HG02610 (cell line): ENCODE results near the gene TRPM3.

Experiments
- ATAC-seq: cut with Tn5 transposase; IDR thresholded peaks from one replicate; pipeline ENCODE4 v1.9.1; 2021; ENCODE audit warnings: mild to moderate bottlenecking, moderate library complexity; ENCODE audit not compliant: unreplicated experiment

Gene TRPM3

GRCh38 chr9:71121275-71122021, at the start of gene TRPM3:
Gene TRPM3 (minus strand): TSS chr9:71121621. CDS start chr9:71121354, 267 bp downstream.
- ATAC-seq = no peak

- ATAC-seq = no peak
Observed at GRCh38 chr9:71168418-71168817, 47.0 kb upstream of the TRPM3 start.

- ATAC-seq = no peak
Observed at GRCh38 chr9:71162126-71162525, 40.7 kb upstream of the TRPM3 start.

GRCh38 chr9:71157731-71158130, 36.3 kb upstream of the TRPM3 start:
- ATAC-seq = no peak

GRCh38 chr9:71147368-71147767, 25.9 kb upstream of the TRPM3 start:
- ATAC-seq = no peak

GRCh38 chr9:71146511-71146910, 25.1 kb upstream of the TRPM3 start:
- ATAC-seq = no peak

- ATAC-seq = no peak
Observed at GRCh38 chr9:71145179-71145578, 23.8 kb upstream of the TRPM3 start.

GRCh38 chr9:71144495-71144894, 23.1 kb upstream of the TRPM3 start:
- ATAC-seq = no peak

- ATAC-seq = no peak
Observed at GRCh38 chr9:71136696-71137095, 15.3 kb upstream of the TRPM3 start.

GRCh38 chr9:71131145-71131544, 9.7 kb upstream of the TRPM3 start:
- no peak for ATAC-seq

GRCh38 chr9:71130521-71130920, 9.1 kb upstream of the TRPM3 start:
- no peak for ATAC-seq

- no peak for ATAC-seq
Observed at GRCh38 chr9:71128796-71129195, 7.4 kb upstream of the TRPM3 start.

- ATAC-seq = no peak
Observed at GRCh38 chr9:71127301-71127700, 5.9 kb upstream of the TRPM3 start.

GRCh38 chr9:71122421-71122820, 1.0 kb upstream of the TRPM3 start:
- ATAC-seq = no peak

GRCh38 chr9:71122022-71122275, 528 bp upstream of the TRPM3 start:
- ATAC-seq = no peak

- no peak for ATAC-seq
Observed at GRCh38 chr9:71120501-71121247, 747 bp downstream of the TRPM3 start.

GRCh38 chr9:71119746-71120145, 1.7 kb downstream of the TRPM3 start:
- no peak for ATAC-seq

- ATAC-seq = no peak
Observed at GRCh38 chr9:71118324-71118723, 3.1 kb downstream of the TRPM3 start.

GRCh38 chr9:71115448-71115975, 5.9 kb downstream of the TRPM3 start:
- ATAC-seq = no peak

- no peak for ATAC-seq
Observed at GRCh38 chr9:71112866-71113265, 8.6 kb downstream of the TRPM3 start.

- ATAC-seq = no peak
Observed at GRCh38 chr9:71108937-71109336, 12.5 kb downstream of the TRPM3 start.

GRCh38 chr9:71106992-71107391, 14.4 kb downstream of the TRPM3 start:
- ATAC-seq = no peak
